ENCODE measurements around the gene CACNA2D1. TPM values are rescaled to one million over a fixed set of nuclear protein-coding genes. Genes with fewer than 3 reads are reported as not detected.

Gene CACNA2D1
- total RNA-seq, 1 donor from 2014 or later = 10.3 TPM

GRCh38 chr7:82284936-82285519 lies 158.5 kb downstream of the CACNA2D1 start:
- no peaks in the 10 kb centered on the region for H3K27me3 ChIP-seq
- no peaks in the 10 kb centered on the region for H3K9me3 ChIP-seq
- intact Hi-C loops (cut with DNase I) = no loop called here
- no peaks in the 10 kb centered on the region for H3K36me3 ChIP-seq
- ATAC-seq = no peak
- no peak overlapping the region for H3K27ac ChIP-seq
- no peaks in the 10 kb centered on the region for H3K4me1 ChIP-seq
- DNase-seq = no peak
- TF ChIP-seq, protein P1, sequence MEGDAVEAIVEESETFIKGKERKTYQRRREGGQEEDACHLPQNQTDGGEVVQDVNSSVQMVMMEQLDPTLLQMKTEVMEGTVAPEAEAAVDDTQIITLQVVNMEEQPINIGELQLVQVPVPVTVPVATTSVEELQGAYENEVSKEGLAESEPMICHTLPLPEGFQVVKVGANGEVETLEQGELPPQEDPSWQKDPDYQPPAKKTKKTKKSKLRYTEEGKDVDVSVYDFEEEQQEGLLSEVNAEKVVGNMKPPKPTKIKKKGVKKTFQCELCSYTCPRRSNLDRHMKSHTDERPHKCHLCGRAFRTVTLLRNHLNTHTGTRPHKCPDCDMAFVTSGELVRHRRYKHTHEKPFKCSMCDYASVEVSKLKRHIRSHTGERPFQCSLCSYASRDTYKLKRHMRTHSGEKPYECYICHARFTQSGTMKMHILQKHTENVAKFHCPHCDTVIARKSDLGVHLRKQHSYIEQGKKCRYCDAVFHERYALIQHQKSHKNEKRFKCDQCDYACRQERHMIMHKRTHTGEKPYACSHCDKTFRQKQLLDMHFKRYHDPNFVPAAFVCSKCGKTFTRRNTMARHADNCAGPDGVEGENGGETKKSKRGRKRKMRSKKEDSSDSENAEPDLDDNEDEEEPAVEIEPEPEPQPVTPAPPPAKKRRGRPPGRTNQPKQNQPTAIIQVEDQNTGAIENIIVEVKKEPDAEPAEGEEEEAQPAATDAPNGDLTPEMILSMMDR (IDR thresholded peaks at IDR 0.05) = no peak
- no peak overlapping the region for H3K4me3 ChIP-seq

GRCh38 chr7:82275342-82275741 lies 168.2 kb downstream of the CACNA2D1 start:
- H3K36me3 ChIP-seq = no peaks in the 10 kb centered on the region
- H3K27me3 ChIP-seq = no peaks in the 10 kb centered on the region
- H3K9me3 ChIP-seq = no peaks in the 10 kb centered on the region
- ATAC-seq (no peak), DNase-seq (no peak)
- H3K4me1 ChIP-seq = no peaks in the 10 kb centered on the region
- TF ChIP-seq, protein P1 (IDR thresholded peaks at IDR 0.05) = no peak
- H3K4me3 ChIP-seq = no peak overlapping the region
- no peak overlapping the region for H3K27ac ChIP-seq
- intact Hi-C loops (cut with DNase I) = no loop called here

DNA sequence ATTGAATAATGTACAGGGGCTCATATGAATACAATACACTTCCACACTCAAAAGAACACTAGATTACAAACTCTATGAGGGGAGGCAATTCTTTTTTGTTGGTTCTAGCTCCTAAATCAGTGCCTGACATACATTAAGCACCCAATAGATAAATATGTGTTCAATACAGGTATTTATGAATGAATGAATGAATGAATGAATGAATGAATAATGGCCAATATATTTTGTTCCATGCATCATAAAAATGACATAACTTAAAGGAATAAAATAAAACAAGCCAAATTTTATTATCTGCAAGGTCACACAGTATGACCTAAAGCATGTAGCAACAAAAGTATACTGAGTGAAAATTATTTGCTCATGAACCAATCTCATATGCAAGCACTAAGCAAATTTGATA lies 168.9 kb downstream of the CACNA2D1 start:
- Histone ChIP-seq H3K27me3 (no peaks in the 10 kb centered on the region), H3K36me3 (no peaks in the 10 kb centered on the region), H3K4me1 (no peaks in the 10 kb centered on the region), H3K27ac (no peak overlapping the region), H3K4me3 (no peak overlapping the region), H3K9me3 (no peaks in the 10 kb centered on the region)
- intact Hi-C loops (cut with DNase I) = no loop called here
- ATAC-seq = no peak
- TF ChIP-seq, protein P1 (IDR thresholded peaks at IDR 0.05) = no peak
- no peak for DNase-seq

GRCh38 chr7:82273886-82274285 lies 169.7 kb downstream of the CACNA2D1 start:
- ATAC-seq = no peak
- Histone ChIP-seq H3K27me3 (no peaks in the 10 kb centered on the region), H3K36me3 (no peaks in the 10 kb centered on the region), H3K27ac (no peak overlapping the region), H3K9me3 (no peaks in the 10 kb centered on the region), H3K4me1 (no peaks in the 10 kb centered on the region), H3K4me3 (no peak overlapping the region)
- intact Hi-C loops (cut with DNase I) = no loop called here
- no peak for DNase-seq
- TF ChIP-seq, protein P1 (IDR thresholded peaks at IDR 0.05) = no peak

GRCh38 chr7:82270870-82271269 lies 172.7 kb downstream of the CACNA2D1 start:
- intact Hi-C loops (cut with DNase I) = no loop called here
- TF ChIP-seq, protein P1 (IDR thresholded peaks at IDR 0.05) = no peak
- H3K4me3 ChIP-seq = no peak overlapping the region
- H3K27ac ChIP-seq = no peak overlapping the region
- H3K27me3 ChIP-seq = no peaks in the 10 kb centered on the region
- no peaks in the 10 kb centered on the region for H3K4me1 ChIP-seq
- DNase-seq (no peak), ATAC-seq (no peak)
- no peaks in the 10 kb centered on the region for H3K9me3 ChIP-seq
- no peaks in the 10 kb centered on the region for H3K36me3 ChIP-seq

GRCh38 chr7:82268632-82269031 lies 174.9 kb downstream of the CACNA2D1 start:
- ATAC-seq (no peak), DNase-seq (no peak)
- no peak overlapping the region for H3K27ac ChIP-seq
- TF ChIP-seq, protein P1 (IDR thresholded peaks at IDR 0.05) = no peak
- H3K36me3 ChIP-seq = no peaks in the 10 kb centered on the region
- intact Hi-C loops (cut with DNase I) = no loop called here
- H3K4me1 ChIP-seq = no peaks in the 10 kb centered on the region
- no peaks in the 10 kb centered on the region for H3K9me3 ChIP-seq
- no peaks in the 10 kb centered on the region for H3K27me3 ChIP-seq
- no peak overlapping the region for H3K4me3 ChIP-seq

Data from upper lobe of right lung (tissue), 1 donor.